ENCODE measurements around the gene ENPP5. TPM values are rescaled to one million over a fixed set of nuclear protein-coding genes. Genes with fewer than 3 reads are reported as not detected.
A peak's percentile ranks its signal among the peaks of the same experiment; 100 is the strongest.
"Not testable (repeated sequence)": the region's sequence is repeated elsewhere in the genome, so short reads cannot be mapped to it uniquely, and the experiment has no call there.

ENPP5 gene
- total RNA-seq, 2 experiments from 2014 or later, result 1.4 to 2.0 TPM

DNA sequence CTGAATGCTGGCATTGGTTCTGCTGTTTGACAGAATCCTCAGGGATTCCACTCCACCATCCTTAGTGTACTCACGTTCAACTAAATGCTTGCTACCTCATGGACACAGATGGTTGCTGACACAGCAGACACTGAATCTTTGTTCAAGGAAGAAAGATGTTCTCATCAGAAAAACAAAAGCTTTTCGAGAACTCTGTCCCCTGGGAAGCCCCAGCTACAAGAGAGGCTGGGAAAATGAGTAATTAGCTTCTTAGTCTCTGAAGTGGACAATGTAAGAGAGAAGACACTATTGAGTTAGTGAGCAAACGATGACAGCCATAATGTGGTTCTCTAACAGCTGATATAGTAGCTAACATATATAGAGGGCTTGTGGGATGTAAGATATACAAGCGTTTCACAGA, 30.9 kb upstream of the ENPP5 start:
- no peaks in the 10 kb centered on the region for H3K9me3 Mint-ChIP-seq
- peaks cover 15% of the 10 kb centered on the region for H3K27me3 Mint-ChIP-seq

DNA sequence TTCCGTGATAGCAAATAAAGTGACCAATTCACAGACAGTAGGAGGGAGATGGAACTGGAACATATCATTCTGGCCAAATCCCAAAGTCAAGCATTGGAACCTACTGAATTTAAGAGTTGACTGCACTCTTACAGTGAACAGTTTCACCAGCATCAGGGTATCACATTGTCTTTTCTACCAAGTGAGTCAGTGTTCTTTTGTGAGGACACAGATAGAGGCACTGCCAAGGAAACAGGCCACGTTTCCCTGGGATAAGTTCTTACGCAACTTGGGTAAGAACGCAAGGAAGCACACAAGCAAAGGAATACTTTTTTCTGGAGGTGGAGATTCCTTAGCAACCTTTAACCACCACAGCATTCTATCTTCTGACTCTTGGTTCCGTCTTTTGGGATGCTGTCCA, 28.6 kb upstream of the ENPP5 start:
- POLR2A ChIA-PET, result no interaction called here
- Mint-ChIP-seq H3K9me3 (no peaks in the 10 kb centered on the region), H3K4me3 (no peak overlapping the region), H3K4me1 (no peaks in the 10 kb centered on the region), H3K27ac (no peak overlapping the region), H3K36me3 (no peaks in the 10 kb centered on the region), H3K27me3 (peaks cover 19% of the 10 kb centered on the region)
- DNase-seq, result no peak
- no peak for ATAC-seq (ENCODE audit: low read depth)

More for the DNA sequence above, 30.9 kb upstream of the ENPP5 start:
- Mint-ChIP-seq H3K4me3 (no peak overlapping the region), H3K27ac (no peak overlapping the region), H3K36me3 (no peaks in the 10 kb centered on the region), H3K4me1 (no peaks in the 10 kb centered on the region)
- DNase-seq (no peak), ATAC-seq (ENCODE audit: low read depth) (no peak)
- POLR2A ChIA-PET, result no interaction called here

DNA sequence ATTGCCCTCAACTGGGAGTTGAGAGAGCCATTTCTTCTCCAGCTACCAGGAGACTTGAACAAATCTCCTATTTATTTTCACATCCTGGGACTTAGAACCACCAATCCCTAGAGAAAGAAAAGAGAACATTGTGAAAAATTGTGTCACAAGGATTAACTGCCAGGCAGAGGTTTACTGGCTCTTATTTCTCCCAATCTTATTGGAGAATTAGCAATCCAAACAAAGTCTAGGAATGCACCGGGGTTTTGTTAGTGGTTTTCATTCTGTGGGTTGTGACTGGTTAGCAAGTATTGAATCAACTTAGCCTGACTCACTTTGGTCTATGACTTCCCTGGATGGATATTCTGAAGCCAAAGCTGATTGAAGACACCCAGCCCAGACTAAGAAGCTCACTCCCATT, 21.2 kb upstream of the ENPP5 start:
- H3K36me3 Mint-ChIP-seq, result no peaks in the 10 kb centered on the region
- H3K27ac Mint-ChIP-seq, result no peak overlapping the region
- no peaks in the 10 kb centered on the region for H3K4me1 Mint-ChIP-seq
- DNase-seq, result no peak
- H3K9me3 Mint-ChIP-seq, result no peaks in the 10 kb centered on the region
- POLR2A ChIA-PET, result no interaction called here
- H3K27me3 Mint-ChIP-seq, result peaks cover 27% of the 10 kb centered on the region
- ATAC-seq (ENCODE audit: low read depth), result no peak
- no peak overlapping the region for H3K4me3 Mint-ChIP-seq

DNA sequence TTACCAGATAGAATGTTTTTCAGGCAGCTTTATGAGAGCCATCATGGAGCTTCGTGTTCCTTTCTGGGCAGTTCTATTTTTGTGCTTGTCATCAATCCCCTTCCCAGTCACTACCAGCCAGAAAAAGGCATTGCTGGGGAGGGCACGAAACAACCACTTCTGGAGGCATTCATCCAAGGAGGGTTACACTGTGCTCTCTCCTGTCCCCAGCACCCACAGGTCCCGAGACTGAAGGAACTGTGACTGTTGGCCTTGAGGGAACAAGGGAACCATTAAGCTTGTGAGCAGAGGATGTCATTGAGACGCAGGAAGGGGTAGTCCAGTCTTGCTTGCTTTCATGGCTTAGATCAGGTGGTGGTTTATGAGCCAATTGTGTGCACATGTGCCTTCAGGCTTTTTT, 20.1 kb upstream of the ENPP5 start:
- H3K4me1 Mint-ChIP-seq, result no peaks in the 10 kb centered on the region

DNA sequence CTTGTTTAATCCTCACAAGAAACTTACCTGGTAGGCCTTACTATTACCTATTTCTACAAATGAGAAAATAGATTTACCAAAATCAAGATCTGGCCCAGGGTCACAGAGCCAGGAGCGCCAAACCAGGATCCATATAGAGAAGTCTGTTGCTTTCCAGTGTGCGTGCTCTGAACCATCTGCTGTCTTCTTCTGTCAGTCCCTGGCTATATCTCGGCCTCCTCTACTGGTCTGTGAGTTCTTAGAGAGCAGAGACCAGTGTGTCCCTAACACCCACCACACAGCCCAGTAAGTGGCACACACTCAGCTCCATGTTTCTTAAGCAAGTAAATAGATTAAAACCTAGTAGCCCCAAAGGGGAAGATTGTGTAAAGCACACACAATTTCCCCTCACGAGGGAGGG, 18.9 kb upstream of the ENPP5 start:
- DNase-seq, result no peak
- Mint-ChIP-seq H3K27ac (no peak overlapping the region), H3K27me3 (peaks cover 37% of the 10 kb centered on the region), H3K4me1 (no peaks in the 10 kb centered on the region), H3K9me3 (no peaks in the 10 kb centered on the region), H3K4me3 (no peak overlapping the region), H3K36me3 (no peaks in the 10 kb centered on the region)
- no peak for ATAC-seq (ENCODE audit: low read depth)
- POLR2A ChIA-PET, result no interaction called here

More for the DNA sequence above, 20.1 kb upstream of the ENPP5 start:
- DNase-seq (no peak), ATAC-seq (ENCODE audit: low read depth) (no peak)
- Mint-ChIP-seq H3K9me3 (no peaks in the 10 kb centered on the region), H3K36me3 (no peaks in the 10 kb centered on the region), H3K27me3 (peaks cover 34% of the 10 kb centered on the region), H3K27ac (no peak overlapping the region), H3K4me3 (no peak overlapping the region)
- POLR2A ChIA-PET, result no interaction called here

DNA sequence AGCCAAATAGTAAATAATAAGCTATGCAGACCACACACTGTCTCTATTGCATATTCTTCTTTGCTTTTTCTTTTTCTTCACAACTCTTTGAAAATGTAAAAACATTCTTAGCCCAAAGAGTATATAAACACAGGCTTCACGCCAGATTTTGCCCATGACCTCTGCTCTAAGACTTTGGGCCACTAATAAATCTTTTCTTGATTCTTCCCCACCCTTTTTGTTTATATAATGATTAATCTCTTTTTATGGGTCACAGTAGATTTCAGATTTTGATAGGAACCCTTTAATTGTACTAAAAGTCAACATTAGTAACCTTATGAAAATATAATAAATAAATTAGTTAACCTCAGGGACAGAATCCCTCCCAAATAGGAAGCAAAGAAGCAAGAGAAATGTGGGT, 15.8 kb upstream of the ENPP5 start:
- H3K4me3 Mint-ChIP-seq, result no peak overlapping the region

DNA sequence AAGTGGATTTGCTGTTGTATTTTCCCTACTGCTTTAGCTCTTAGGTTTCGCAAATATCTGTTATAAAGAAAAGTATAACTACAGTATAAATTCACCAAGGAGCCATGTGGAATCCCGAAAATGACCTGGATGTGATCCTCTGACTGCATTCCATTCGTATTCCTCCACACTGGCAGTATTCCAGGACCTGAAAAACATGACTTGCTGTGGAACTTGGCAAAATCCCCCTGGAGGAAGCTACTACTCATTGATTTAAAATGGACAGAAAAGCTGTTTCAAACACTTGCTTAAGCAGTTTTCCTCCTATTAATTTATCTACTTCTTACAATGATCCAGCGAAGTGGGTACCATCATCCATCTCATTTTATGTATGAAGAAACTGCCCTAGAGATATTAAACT, 13.3 kb upstream of the ENPP5 start:
- no peaks in the 10 kb centered on the region for H3K36me3 Mint-ChIP-seq
- H3K4me1 Mint-ChIP-seq, result no peaks in the 10 kb centered on the region
- H3K9me3 Mint-ChIP-seq, result peaks cover 1% of the 10 kb centered on the region
- no peak overlapping the region for H3K27ac Mint-ChIP-seq
- ATAC-seq (ENCODE audit: low read depth) (no peak), DNase-seq (no peak)
- POLR2A ChIA-PET, result no interaction called here
- H3K27me3 Mint-ChIP-seq, result peaks cover 67% of the 10 kb centered on the region
- no peak overlapping the region for H3K4me3 Mint-ChIP-seq

More for the DNA sequence above, 15.8 kb upstream of the ENPP5 start:
- H3K36me3 Mint-ChIP-seq, result no peaks in the 10 kb centered on the region
- ATAC-seq (ENCODE audit: low read depth) (no peak), DNase-seq (no peak)
- H3K9me3 Mint-ChIP-seq, result no peaks in the 10 kb centered on the region
- no peaks in the 10 kb centered on the region for H3K4me1 Mint-ChIP-seq
- H3K27me3 Mint-ChIP-seq, result peaks cover 53% of the 10 kb centered on the region
- no peak overlapping the region for H3K27ac Mint-ChIP-seq
- POLR2A ChIA-PET, result no interaction called here

DNA sequence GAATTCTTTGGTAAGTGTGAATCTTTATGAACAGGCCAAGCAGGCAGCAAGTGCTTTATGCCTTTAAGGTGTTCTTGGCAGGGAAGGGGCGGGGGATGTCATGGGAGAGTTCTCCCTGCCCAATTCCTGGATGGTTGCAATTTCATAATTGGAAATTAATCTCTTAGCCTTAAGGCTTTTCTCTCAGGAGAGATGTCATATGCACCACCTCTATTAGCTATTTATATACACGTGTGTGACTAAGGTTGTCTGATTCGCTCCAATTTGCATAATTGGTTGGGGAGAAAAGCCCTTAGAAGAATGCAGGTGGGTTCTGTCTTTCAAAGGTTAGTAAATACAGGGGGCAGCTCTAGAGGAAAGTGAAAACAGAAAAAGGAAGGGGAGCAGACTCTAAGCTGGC, 5.2 kb upstream of the ENPP5 start:
- Mint-ChIP-seq H3K9me3 (peaks cover 5% of the 10 kb centered on the region), H3K4me3 (no peak overlapping the region), H3K36me3 (peaks cover 4% of the 10 kb centered on the region), H3K4me1 (peaks cover 11% of the 10 kb centered on the region), H3K27me3 (peaks cover 42% of the 10 kb centered on the region), H3K27ac (no peak overlapping the region)
- DNase-seq (no peak), ATAC-seq (ENCODE audit: low read depth) (no peak)
- POLR2A ChIA-PET, result no interaction called here

DNA sequence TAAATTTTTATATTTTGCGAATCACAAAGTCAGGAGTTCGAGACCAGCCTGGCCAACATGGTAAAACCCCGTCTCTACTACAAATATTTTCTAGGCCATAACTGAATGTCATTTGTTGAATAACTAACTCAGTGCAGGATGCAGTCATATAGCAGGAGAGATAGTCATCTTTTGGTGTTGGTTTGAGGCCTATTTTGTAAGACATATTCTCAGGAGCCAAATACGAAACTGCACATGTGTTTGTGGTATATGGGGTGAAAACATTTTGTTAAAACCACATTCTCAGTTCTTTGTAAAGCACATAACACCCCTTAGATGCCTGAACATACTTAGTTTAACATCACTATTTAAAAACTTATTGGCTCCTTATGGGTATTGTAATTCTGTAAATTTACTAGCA, 4.7 kb upstream of the ENPP5 start:
- Mint-ChIP-seq H3K27me3 (peaks cover 43% of the 10 kb centered on the region), H3K4me3 (peak overlapping the region; percentile 45), H3K27ac (peak overlapping the region; percentile 19), H3K9me3 (peaks cover 5% of the 10 kb centered on the region), H3K36me3 (peaks cover 4% of the 10 kb centered on the region), H3K4me1 (peaks cover 11% of the 10 kb centered on the region)
- ATAC-seq (ENCODE audit: low read depth), result peak; percentile 82
- POLR2A ChIA-PET, result no interaction called here
- no peak for DNase-seq

DNA sequence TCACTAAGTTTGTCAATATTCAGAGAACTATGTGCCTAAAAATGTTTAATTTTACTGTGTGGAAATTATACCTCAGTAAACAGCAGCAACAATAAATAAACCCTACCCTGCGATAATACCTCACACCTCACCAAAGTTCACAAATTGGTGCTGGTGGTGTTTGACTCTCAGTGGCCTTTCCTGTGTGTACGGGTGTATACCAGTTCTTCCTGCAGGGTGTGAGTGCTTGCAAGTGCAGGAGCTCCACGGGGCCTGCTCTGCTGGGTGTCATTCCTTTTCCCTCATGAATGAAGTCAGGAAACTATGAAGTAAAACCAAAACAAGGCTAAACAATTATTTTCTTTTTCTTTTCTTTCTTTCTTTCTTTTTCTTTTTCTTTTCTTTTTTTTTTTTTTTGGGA, 4.1 kb upstream of the ENPP5 start:
- ATAC-seq (ENCODE audit: low read depth) (no peak), DNase-seq (no peak)
- H3K4me1 Mint-ChIP-seq, result peaks cover 11% of the 10 kb centered on the region
- H3K4me3 Mint-ChIP-seq, result peak overlapping the region; percentile 45
- peaks cover 45% of the 10 kb centered on the region for H3K27me3 Mint-ChIP-seq
- H3K27ac Mint-ChIP-seq, result peak overlapping the region; percentile 19
- POLR2A ChIA-PET, result no interaction called here
- peaks cover 4% of the 10 kb centered on the region for H3K36me3 Mint-ChIP-seq
- peaks cover 5% of the 10 kb centered on the region for H3K9me3 Mint-ChIP-seq

DNA sequence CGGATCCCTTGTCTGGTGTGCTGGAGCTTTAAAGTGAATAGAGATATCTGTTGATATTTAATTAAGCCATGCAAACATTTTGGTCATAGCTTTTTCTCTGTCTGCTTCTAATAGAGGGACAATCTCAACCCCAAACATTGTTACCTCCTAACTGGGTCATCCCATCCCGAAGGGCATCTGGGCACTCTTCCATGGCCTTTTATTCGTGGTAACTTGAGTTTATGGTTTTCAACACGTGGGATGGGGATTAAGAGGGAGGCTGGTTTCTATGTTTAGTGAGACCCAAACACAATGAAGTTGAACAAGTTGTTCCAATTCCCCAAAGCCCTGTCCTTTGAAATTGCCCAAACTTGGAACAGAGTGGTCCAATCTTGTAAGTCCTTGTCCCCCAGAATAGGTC, 1.4 kb upstream of the ENPP5 start:
- peaks cover 11% of the 10 kb centered on the region for H3K4me1 Mint-ChIP-seq
- no peak overlapping the region for H3K27ac Mint-ChIP-seq
- H3K4me3 Mint-ChIP-seq, result no peak overlapping the region

DNA sequence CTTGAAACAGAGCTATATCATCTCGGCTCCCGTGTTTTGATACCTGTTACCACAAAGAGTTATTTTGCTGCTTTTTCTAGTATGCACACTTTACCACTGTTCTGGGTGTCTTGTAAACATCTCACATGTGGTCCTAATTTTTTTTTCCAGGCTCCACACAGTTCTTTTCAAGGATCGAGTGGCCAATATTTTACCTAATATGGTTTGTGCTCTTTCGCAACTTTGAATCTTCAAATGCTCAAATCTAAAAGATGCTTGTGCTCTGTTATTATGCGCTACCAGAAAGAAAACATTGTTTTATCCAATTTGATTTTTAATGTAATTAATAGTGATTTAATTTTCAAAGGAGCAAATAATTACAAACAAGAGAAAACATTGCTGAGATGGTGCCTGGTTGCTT, 10.7 kb downstream of the ENPP5 start:
- Mint-ChIP-seq H3K4me3 (no peak overlapping the region), H3K27ac (no peak overlapping the region), H3K4me1 (no peaks in the 10 kb centered on the region), H3K27me3 (peaks cover 13% of the 10 kb centered on the region), H3K9me3 (peaks cover 2% of the 10 kb centered on the region), H3K36me3 (no peaks in the 10 kb centered on the region)
- DNase-seq (no peak), ATAC-seq (ENCODE audit: low read depth) (no peak)
- POLR2A ChIA-PET, result no interaction called here

More for the DNA sequence above, 1.4 kb upstream of the ENPP5 start:
- no peak for ATAC-seq (ENCODE audit: low read depth)
- no peak for DNase-seq
- Mint-ChIP-seq H3K27me3 (peaks cover 29% of the 10 kb centered on the region), H3K9me3 (no peaks in the 10 kb centered on the region), H3K36me3 (no peaks in the 10 kb centered on the region)
- POLR2A ChIA-PET, result no interaction called here

DNA sequence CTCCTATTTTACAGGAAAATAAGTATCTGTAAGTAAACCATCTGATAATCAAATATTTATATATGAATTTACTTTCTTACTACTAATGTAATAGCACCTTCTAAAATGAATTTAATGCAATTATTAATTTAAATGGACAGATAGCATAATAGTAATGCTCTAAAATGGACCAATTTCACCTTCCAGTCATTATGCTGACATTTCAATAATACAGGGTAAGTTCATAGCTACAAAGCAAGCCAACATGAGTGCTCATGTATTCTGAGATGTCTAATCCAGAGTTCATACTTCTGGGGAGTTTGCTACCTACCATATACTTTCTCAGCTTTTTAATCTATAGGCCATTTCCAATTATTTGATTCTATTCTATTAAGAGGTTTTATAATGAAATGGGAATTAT, 11.6 kb downstream of the ENPP5 start:
- no peak overlapping the region for H3K27ac Mint-ChIP-seq
- DNase-seq (no peak), ATAC-seq (ENCODE audit: low read depth) (no peak)
- peaks cover 14% of the 10 kb centered on the region for H3K27me3 Mint-ChIP-seq
- H3K4me1 Mint-ChIP-seq, result no peaks in the 10 kb centered on the region
- H3K9me3 Mint-ChIP-seq, result peaks cover 2% of the 10 kb centered on the region
- POLR2A ChIA-PET, result no interaction called here
- no peak overlapping the region for H3K4me3 Mint-ChIP-seq
- H3K36me3 Mint-ChIP-seq, result no peaks in the 10 kb centered on the region

DNA sequence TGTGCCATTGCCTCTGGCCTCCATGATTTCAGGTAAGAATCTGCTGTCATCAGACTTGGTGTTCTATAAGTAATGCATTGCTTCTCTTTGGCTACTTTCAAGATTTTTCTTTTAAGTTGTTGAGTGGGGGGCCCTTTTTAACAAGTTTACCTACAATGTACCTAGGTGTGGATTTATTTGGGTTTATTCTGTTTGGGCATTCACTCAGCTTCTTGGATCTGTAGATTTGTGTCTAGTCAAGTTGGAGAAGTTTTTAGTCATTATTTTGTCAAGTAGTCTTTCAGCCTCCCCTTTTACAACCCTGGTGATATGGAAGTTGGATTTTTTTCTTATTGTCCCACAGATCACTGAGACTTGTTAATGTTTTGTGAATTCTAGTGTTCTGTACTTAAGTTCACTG, 14.1 kb downstream of the ENPP5 start:
- Mint-ChIP-seq H3K36me3 (no peaks in the 10 kb centered on the region), H3K9me3 (peaks cover 2% of the 10 kb centered on the region), H3K4me1 (no peaks in the 10 kb centered on the region), H3K27ac (no peak overlapping the region), H3K4me3 (no peak overlapping the region), H3K27me3 (peaks cover 18% of the 10 kb centered on the region)
- DNase-seq (no peak), ATAC-seq (ENCODE audit: low read depth) (no peak)
- POLR2A ChIA-PET, result no interaction called here

DNA sequence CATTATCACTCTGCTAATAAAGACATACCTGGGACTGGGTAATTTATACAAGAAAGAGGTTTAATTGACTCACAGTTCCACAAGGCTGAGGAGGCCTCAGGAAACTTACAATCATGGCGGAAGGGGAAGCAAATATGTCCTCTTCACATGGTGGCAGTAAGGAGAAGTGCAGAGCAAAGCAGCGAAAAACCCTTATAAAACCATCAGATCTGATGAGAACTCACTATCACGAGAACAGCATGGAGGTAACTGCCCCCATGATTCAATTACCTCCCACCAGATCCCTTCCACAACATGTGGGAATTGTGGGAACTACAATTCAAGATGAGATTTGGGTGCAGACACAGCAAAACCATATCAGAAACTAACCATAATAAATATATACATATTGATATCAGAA, 21.7 kb downstream of the ENPP5 start:
- H3K4me1 Mint-ChIP-seq; ATAC-seq (ENCODE audit: low read depth); H3K27ac Mint-ChIP-seq; H3K4me3 Mint-ChIP-seq; POLR2A ChIA-PET; DNase-seq; H3K36me3 Mint-ChIP-seq; H3K9me3 Mint-ChIP-seq; H3K27me3 Mint-ChIP-seq: not testable (repeated sequence)

All from activated naive CD8-positive, alpha-beta T cell treated with anti-CD3 and anti-CD28 coated beads, Interleukin-2, amount 10 ng/mL, durations not matched to agents 7 days and 5 days (primary cell).